ENCODE data around the gene FOXP4. TPM values are rescaled to one million over a fixed set of nuclear protein-coding genes. Genes with fewer than 3 reads are reported as not detected.
A peak's percentile ranks its signal among the peaks of the same experiment; 100 is the strongest.

The FOXP4 gene
- total and polyA plus RNA-seq, 7 donors = 4.1 to 19.5 (median 12.7) TPM

DNA sequence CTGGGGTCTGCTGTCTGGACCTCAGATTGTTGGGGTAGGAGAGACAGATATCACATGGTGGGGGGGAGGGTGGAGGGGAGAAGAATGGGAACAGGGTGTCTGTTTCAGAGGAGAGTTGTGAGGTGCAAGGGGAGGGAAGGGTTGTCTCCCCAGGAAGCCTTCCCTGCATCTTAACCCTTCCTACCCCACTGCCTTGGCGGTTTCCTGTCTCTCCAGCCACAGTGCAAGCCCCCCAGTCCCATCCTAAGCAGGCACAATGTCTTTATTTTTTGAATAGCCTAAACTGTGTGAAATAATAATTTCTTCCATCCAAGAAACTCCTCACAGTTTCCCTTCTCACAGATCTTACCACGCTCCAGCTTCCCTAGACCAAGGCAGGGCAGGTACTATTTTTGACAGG is 3.5 kb downstream of the FOXP4 start:
- no peaks in the 10 kb centered on the region for H3K27me3 ChIP-seq
- 94 to 97% methylated on average over 2 of the region's 2 CpGs for WGBS, 2 donors
- H3K4me1 ChIP-seq = peaks cover 0 to 72% (median 53%) of the 10 kb centered on the region in 4 donors

GRCh38 chr6:41551086-41551700 is 5.0 kb downstream of the FOXP4 start:
- intact Hi-C loops (cut with DNase I) = no loop called here
- peaks cover 0 to 59% (median 43%) of the 10 kb centered on the region in 4 donors for H3K4me1 ChIP-seq
- H3K4me3 ChIP-seq = no peak overlapping the region
- no peak for DNase-seq
- H3K27ac ChIP-seq = no peak overlapping the region
- H3K27me3 ChIP-seq = no peaks in the 10 kb centered on the region
- H3K36me3 ChIP-seq = peaks cover 0 to 7% (median 0%) of the 10 kb centered on the region in 4 donors
- WGBS, 2 donors = 87 to 91% methylated on average over 12 of the region's 12 CpGs
- H3K9me3 ChIP-seq = no peaks in the 10 kb centered on the region
- TF ChIP-seq POLR2AphosphoS5 (IDR thresholded peaks at IDR 0.05) = no peak
- TF ChIP-seq EP300 (IDR thresholded peaks at IDR 0.05) = no peak
- no peak for TF ChIP-seq POLR2A (IDR thresholded peaks at IDR 0.05)
- TF ChIP-seq, protein P1, sequence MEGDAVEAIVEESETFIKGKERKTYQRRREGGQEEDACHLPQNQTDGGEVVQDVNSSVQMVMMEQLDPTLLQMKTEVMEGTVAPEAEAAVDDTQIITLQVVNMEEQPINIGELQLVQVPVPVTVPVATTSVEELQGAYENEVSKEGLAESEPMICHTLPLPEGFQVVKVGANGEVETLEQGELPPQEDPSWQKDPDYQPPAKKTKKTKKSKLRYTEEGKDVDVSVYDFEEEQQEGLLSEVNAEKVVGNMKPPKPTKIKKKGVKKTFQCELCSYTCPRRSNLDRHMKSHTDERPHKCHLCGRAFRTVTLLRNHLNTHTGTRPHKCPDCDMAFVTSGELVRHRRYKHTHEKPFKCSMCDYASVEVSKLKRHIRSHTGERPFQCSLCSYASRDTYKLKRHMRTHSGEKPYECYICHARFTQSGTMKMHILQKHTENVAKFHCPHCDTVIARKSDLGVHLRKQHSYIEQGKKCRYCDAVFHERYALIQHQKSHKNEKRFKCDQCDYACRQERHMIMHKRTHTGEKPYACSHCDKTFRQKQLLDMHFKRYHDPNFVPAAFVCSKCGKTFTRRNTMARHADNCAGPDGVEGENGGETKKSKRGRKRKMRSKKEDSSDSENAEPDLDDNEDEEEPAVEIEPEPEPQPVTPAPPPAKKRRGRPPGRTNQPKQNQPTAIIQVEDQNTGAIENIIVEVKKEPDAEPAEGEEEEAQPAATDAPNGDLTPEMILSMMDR (IDR thresholded peaks at IDR 0.05) = no peak

More for the DNA sequence above, 3.5 kb downstream of the FOXP4 start:
- H3K9me3 ChIP-seq = no peaks in the 10 kb centered on the region
- intact Hi-C loops (cut with DNase I) = loop anchor here (5.0 kb wide), 2 partner anchors 43 to 97 kb away; no protein-coding TSS in a partner anchor
- peak overlapping the region in 1 of 4 donors; percentile 25 for H3K27ac ChIP-seq
- H3K4me3 ChIP-seq = no peak overlapping the region
- peaks cover 0 to 7% (median 0%) of the 10 kb centered on the region in 4 donors for H3K36me3 ChIP-seq
- TF ChIP-seq, protein P1 (IDR thresholded peaks at IDR 0.05) = no peak
- no peak for TF ChIP-seq POLR2AphosphoS5 (IDR thresholded peaks at IDR 0.05)
- TF ChIP-seq POLR2A (IDR thresholded peaks at IDR 0.05) = no peak
- TF ChIP-seq EP300 (IDR thresholded peaks at IDR 0.05) = no peak
- no peak for DNase-seq

DNA sequence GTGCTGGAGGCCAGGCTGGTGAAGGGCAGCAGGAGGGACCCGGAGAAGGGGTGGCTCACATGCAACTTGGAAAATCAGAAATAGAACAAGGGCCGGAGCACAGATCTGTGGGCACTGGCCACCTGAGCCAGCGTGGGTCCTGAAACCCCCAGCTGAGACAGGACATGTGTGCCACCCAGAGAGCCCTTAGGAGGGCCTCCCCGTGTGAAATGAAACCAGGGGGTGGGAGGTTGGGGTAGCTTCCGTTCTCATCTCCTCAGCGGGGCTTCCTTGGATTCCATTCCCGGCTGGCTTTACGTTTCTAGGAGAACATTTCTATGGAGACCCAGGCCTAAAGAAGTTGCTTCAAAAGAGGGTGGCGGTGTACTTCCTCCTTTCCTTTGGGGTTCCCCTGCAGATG is 5.7 kb downstream of the FOXP4 start:
- no peak for DNase-seq
- peaks cover 0 to 7% (median 0%) of the 10 kb centered on the region in 4 donors for H3K36me3 ChIP-seq
- no peak overlapping the region for H3K27ac ChIP-seq
- H3K9me3 ChIP-seq = no peaks in the 10 kb centered on the region
- TF ChIP-seq EP300 (IDR thresholded peaks at IDR 0.05) (no peak), POLR2A (IDR thresholded peaks at IDR 0.05) (no peak), POLR2AphosphoS5 (IDR thresholded peaks at IDR 0.05) (no peak)
- TF ChIP-seq, protein P1 (IDR thresholded peaks at IDR 0.05) = no peak
- no peak overlapping the region for H3K4me3 ChIP-seq
- peaks cover 0 to 59% (median 43%) of the 10 kb centered on the region in 4 donors for H3K4me1 ChIP-seq
- intact Hi-C loops (cut with DNase I) = no loop called here
- WGBS, 2 donors = 91 to 92% methylated on average over 9 of the region's 9 CpGs
- no peaks in the 10 kb centered on the region for H3K27me3 ChIP-seq

DNA sequence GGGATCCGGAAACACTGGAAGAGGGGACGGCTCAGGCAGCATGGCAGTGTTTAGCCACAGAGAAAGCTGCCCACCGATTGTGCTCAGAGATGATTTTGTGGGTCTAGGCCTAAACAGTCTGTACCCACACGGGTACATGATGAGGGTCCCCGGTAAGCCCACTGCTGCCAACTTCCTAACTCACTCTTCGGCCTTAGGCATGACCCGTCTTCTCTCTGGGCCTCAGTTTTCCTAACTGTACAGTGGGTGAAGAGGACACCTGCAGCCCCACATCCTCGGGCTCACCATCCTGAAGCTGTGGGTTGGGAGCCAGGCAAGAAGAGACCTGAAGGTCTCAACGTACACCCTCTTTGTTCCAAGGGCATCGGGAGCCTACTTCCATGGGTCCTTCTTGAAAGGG is 6.5 kb downstream of the FOXP4 start:
- 90 to 92% methylated on average over 10 of the region's 10 CpGs for WGBS, 2 donors
- Histone ChIP-seq H3K9me3 (no peaks in the 10 kb centered on the region), H3K27ac (no peak overlapping the region), H3K4me3 (no peak overlapping the region), H3K27me3 (no peaks in the 10 kb centered on the region), H3K36me3 (peaks cover 0 to 7% (median 0%) of the 10 kb centered on the region in 4 donors), H3K4me1 (peaks cover 0 to 57% (median 43%) of the 10 kb centered on the region in 4 donors)
- TF ChIP-seq POLR2AphosphoS5 (IDR thresholded peaks at IDR 0.05) = no peak
- no peak for TF ChIP-seq POLR2A (IDR thresholded peaks at IDR 0.05)
- TF ChIP-seq, protein P1 (IDR thresholded peaks at IDR 0.05) = no peak
- TF ChIP-seq EP300 (IDR thresholded peaks at IDR 0.05) = no peak
- intact Hi-C loops (cut with DNase I) = no loop called here
- DNase-seq = no peak

Data from sigmoid colon (tissue), 7 donors.